Effector CD4-positive, alpha-beta T cell (primary cell): ENCODE results near the gene C5AR2.

ENCODE experiments used
- DNase-seq: peaks from one replicate; pipeline ENCODE4 v3.0.0-alpha.2; 2020

C5AR2 gene

GRCh38 chr19:47390533-47391488 is 58.8 kb downstream of the C5AR2 start:
- DNase-seq, result no peak

GRCh38 chr19:47391510-47392223 is 59.7 kb downstream of the C5AR2 start:
- DNase-seq, result peak; percentile 79
